GM19328 (cell line): Measurements from ENCODE around the gene TAS1R2.

ENCODE experiments used
- ATAC-seq: cut with Tn5 transposase; IDR thresholded peaks from one replicate; pipeline ENCODE4 v1.9.1; 2021; ENCODE audit warnings: mild to moderate bottlenecking, moderate library complexity; ENCODE audit not compliant: unreplicated experiment

The TAS1R2 gene

GRCh38 chr1:18803151-18803791, 56.2 kb downstream of the TAS1R2 start:
- ATAC-seq = no peak

GRCh38 chr1:18802231-18802630, 57.2 kb downstream of the TAS1R2 start:
- no peak for ATAC-seq

- no peak for ATAC-seq
Measured at GRCh38 chr1:18800258-18800657, 59.2 kb downstream of the TAS1R2 start.

- ATAC-seq = no peak
Measured at GRCh38 chr1:18799454-18799853, 60.0 kb downstream of the TAS1R2 start.

GRCh38 chr1:18798946-18799345, 60.5 kb downstream of the TAS1R2 start:
- ATAC-seq = no peak

- ATAC-seq = no peak
Measured at GRCh38 chr1:18798533-18798932, 60.9 kb downstream of the TAS1R2 start.

- no peak for ATAC-seq
Measured at GRCh38 chr1:18796950-18797349, 62.5 kb downstream of the TAS1R2 start.

GRCh38 chr1:18795002-18795689, 64.3 kb downstream of the TAS1R2 start:
- ATAC-seq = no peak

GRCh38 chr1:18794561-18794960, 64.9 kb downstream of the TAS1R2 start:
- no peak for ATAC-seq

GRCh38 chr1:18794051-18794450, 65.4 kb downstream of the TAS1R2 start:
- no peak for ATAC-seq

- no peak for ATAC-seq
Measured at GRCh38 chr1:18793164-18793563, 66.3 kb downstream of the TAS1R2 start.

- no peak for ATAC-seq
Measured at GRCh38 chr1:18792747-18793146, 66.7 kb downstream of the TAS1R2 start.
